ENCODE results near the gene SNAP23.

The SNAP23 gene

DNA sequence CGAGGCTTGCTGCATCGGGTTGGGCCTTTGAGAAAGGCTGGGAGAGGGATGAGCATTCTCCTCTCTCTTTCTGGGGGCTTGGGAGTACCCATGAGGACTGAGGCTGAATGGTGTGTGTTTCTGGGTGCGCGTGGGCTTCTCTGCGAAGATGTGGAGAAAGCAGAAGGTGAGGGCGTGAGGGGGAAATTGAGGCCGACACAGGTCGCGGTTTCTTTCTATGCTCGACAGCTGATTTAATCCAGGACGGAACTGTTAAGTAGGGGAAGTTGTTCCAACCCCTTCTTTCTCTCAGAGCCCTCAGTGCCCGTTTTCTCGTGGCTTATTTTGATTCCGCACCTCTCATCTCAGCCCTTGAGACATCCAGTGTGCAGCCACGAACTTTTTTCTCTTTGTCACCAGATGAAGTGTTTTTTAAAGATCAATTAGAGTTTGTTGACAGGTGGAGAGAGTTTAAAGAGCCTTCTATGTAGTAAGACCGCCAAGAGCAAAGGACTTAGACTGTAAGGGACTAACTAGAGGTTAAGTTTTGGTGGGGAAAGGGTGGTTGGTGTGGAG lies 80.7 kb downstream of the SNAP23 start:
- H3K4me3 ChIP-seq (ENCODE audit: low read depth, low read length): peak overlapping the region; percentile 64
- DNase-seq (ENCODE audit: low read depth): no peak
- no peak for TF ChIP-seq MAX (IDR thresholded peaks at IDR 0.05; ENCODE audit: low read depth, low read length)
- no peak for TF ChIP-seq CTCF (IDR thresholded peaks at IDR 0.05; ENCODE audit: low read depth, low read length)
- no peak for TF ChIP-seq POLR2A (IDR thresholded peaks at IDR 0.05; ENCODE audit: extremely low read depth, insufficient read length)
- TF ChIP-seq MYC (IDR thresholded peaks at IDR 0.05; ENCODE audit: low read depth, low read length): no peak

GRCh38 chr15:42576776-42577175 lies 81.3 kb downstream of the SNAP23 start:
- DNase-seq (ENCODE audit: low read depth): no peak
- TF ChIP-seq MAX (IDR thresholded peaks at IDR 0.05; ENCODE audit: low read depth, low read length): no peak
- TF ChIP-seq POLR2A (IDR thresholded peaks at IDR 0.05; ENCODE audit: extremely low read depth, insufficient read length): no peak
- no peak for TF ChIP-seq MYC (IDR thresholded peaks at IDR 0.05; ENCODE audit: low read depth, low read length)
- TF ChIP-seq CTCF (IDR thresholded peaks at IDR 0.05; ENCODE audit: low read depth, low read length): no peak
- no peak overlapping the region for H3K4me3 ChIP-seq (ENCODE audit: low read depth, low read length)

DNA sequence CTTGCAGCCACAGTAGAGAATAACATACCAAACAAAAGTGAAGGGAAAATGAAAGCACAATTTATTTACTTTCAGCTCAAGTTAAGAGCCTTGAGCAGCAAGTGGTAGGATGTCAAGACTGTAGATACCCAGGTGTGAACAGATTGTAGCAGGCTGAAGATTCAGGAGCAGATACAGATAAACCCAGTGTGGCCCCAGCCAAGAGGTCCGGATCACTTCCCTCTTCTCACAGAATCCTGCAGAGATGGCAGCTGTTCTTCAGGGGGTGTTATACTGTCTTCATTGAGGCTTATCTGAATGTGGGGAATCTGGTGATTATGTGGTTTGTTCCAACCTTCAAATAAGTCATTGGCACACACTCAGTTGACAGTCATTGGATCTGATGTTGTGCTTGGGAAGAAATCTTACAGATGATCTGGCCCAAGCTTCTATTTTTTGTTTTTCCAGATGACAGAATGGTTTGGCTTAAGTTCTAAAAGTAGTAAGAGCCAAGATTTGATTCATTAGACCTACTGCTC lies 82.1 kb downstream of the SNAP23 start:
- H3K4me3 ChIP-seq (ENCODE audit: low read depth, low read length): no peak overlapping the region
- TF ChIP-seq MAX (IDR thresholded peaks at IDR 0.05; ENCODE audit: low read depth, low read length): no peak
- TF ChIP-seq CTCF (IDR thresholded peaks at IDR 0.05; ENCODE audit: low read depth, low read length): no peak
- no peak for TF ChIP-seq MYC (IDR thresholded peaks at IDR 0.05; ENCODE audit: low read depth, low read length)
- TF ChIP-seq POLR2A (IDR thresholded peaks at IDR 0.05; ENCODE audit: extremely low read depth, insufficient read length): no peak
- DNase-seq (ENCODE audit: low read depth): no peak

GRCh38 chr15:42578984-42579537 lies 83.6 kb downstream of the SNAP23 start:
- no peak for DNase-seq (ENCODE audit: low read depth)
- H3K4me3 ChIP-seq (ENCODE audit: low read depth, low read length): no peak overlapping the region
- TF ChIP-seq MAX (IDR thresholded peaks at IDR 0.05; ENCODE audit: low read depth, low read length): no peak

GRCh38 chr15:42581272-42581730 lies 85.9 kb downstream of the SNAP23 start:
- peak overlapping the region; percentile 45 for H3K4me3 ChIP-seq (ENCODE audit: low read depth, low read length)
- TF ChIP-seq POLR2A (IDR thresholded peaks at IDR 0.05; ENCODE audit: extremely low read depth, insufficient read length): peak; percentile 42
- peak; percentile 77 for TF ChIP-seq MAX (IDR thresholded peaks at IDR 0.05; ENCODE audit: low read depth, low read length)
- no peak for TF ChIP-seq CTCF (IDR thresholded peaks at IDR 0.05; ENCODE audit: low read depth, low read length)
- peak; percentile 17; the same call in 1 of the 2 replicates for TF ChIP-seq MYC (IDR thresholded peaks at IDR 0.05; ENCODE audit: low read depth, low read length)
- DNase-seq (ENCODE audit: low read depth): peak; percentile 88
